GM06990 (cell line): Measurements from ENCODE around the gene STXBP1.

Source experiments
- DNase-seq: peaks from one replicate; pipeline ENCODE4 v3.0.0-alpha.2; 2011; ENCODE audit not compliant: insufficient read length; ENCODE audit errors: extremely low read depth
- H3K27me3 ChIP-seq: replicated peaks from 2 replicates; pipeline ENCODE4 v1.6.0; 2011; ENCODE audit warnings: low read length; ENCODE audit not compliant: control insufficient read depth, insufficient read depth
- H3K36me3 ChIP-seq: 2 replicates; pipeline ENCODE4 v1.5.1; 2011; ENCODE audit warnings: low read length; ENCODE audit not compliant: control insufficient read depth, insufficient read depth
- H3K4me3 ChIP-seq: replicated peaks from 2 replicates; pipeline ENCODE4 v1.5.1; 2011; ENCODE audit warnings: low read depth, mild to moderate bottlenecking, control low read depth, low read length
- CTCF ChIP-seq: IDR thresholded peaks from 2 replicates; pipeline ENCODE4 v1.5.1; 2011; ENCODE audit warnings: low read length, control low read depth, mild to moderate bottlenecking, inconsistent platforms; ENCODE audit not compliant: insufficient read depth, poor library complexity, severe bottlenecking

STXBP1 gene

DNA sequence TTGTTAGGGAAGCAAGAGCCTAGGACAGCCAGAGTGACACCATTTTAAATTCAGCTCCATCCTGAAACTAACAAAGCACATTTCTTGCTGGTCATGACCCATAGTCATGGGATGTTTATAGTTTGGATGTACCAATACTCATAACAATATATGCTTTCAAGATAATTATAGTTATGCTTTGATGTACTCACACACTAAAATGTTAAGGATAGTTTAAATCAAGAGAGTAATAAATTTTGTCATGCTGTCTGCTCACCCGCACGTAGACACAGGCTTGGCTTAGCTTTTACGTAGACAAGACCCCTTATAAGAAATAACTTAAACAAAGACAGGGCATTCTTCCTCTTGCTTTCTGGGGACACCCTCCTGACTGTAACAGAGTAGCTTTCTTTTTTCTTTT is 8.9 kb upstream of the STXBP1 start:
- H3K36me3 ChIP-seq = no peaks in the 10 kb centered on the region
- no peak overlapping the region for H3K4me3 ChIP-seq
- TF ChIP-seq CTCF = no peak
- no peaks in the 10 kb centered on the region; the same call in 1 of the 2 replicates for H3K27me3 ChIP-seq
- no peak for DNase-seq

GRCh38 chr9:127606043-127606442 is 6.0 kb upstream of the STXBP1 start:
- no peaks in the 10 kb centered on the region; the same call in none of the 2 replicates for H3K27me3 ChIP-seq
- no peak for DNase-seq
- no peak overlapping the region for H3K4me3 ChIP-seq
- no peak for TF ChIP-seq CTCF
- no peaks in the 10 kb centered on the region for H3K36me3 ChIP-seq

GRCh38 chr9:127608104-127608966 is 3.7 kb upstream of the STXBP1 start:
- DNase-seq = peak; percentile 66
- Histone ChIP-seq H3K36me3 (no peaks in the 10 kb centered on the region), H3K27me3 (no peaks in the 10 kb centered on the region; the same call in none of the 2 replicates), H3K4me3 (peak overlapping the region; percentile 48)
- no peak for TF ChIP-seq CTCF

- no peaks in the 10 kb centered on the region for H3K36me3 ChIP-seq
- DNase-seq = no peak
- no peak for TF ChIP-seq CTCF
- no peaks in the 10 kb centered on the region; the same call in none of the 2 replicates for H3K27me3 ChIP-seq
- H3K4me3 ChIP-seq = peak overlapping the region; percentile 60
These were observed 526 bp upstream of the STXBP1 start for GRCh38 chr9:127611603-127611898.

DNA sequence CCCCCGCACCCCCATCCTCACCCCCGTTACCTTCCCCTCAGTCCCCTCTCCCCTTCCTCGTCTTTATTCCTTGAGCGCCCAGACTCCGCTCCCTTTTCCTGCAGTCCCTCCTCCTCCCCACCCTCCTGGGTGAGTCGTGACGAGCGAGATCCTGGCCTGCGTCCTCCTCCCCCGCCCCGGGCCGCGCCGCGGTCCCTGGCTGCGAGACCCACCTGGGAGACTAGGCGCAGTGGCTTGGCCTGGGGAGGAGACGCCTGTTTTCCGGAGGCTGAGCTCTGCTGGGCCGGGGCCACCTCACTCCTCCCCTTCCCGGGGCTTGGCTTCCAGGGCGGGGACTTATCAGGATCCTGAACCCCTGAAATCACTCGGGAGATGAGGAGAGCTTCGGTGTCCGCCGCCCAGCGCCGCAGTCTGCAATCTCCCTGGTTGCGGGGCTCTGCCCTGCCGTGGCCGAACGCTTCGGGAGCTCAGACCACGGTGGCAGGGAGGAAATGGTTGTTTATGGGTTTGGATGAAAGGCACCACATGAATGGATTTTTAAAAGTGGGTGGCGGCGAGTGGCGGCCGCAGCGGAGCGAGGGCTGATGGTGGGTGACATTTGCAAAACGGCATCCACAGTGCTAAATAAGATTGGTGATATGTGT is 984 bp downstream of the STXBP1 start:
- peak overlapping the region; percentile 72 for H3K4me3 ChIP-seq
- peak; percentile 11 for DNase-seq
- no peaks in the 10 kb centered on the region; the same call in none of the 2 replicates for H3K27me3 ChIP-seq
- no peak for TF ChIP-seq CTCF
- H3K36me3 ChIP-seq = no peaks in the 10 kb centered on the region
